Stimulated activated CD4-positive, alpha-beta T cell treated with anti-CD3 and anti-CD28 coated beads, TNF-alpha, amount 100 ng/mL, for 1 hour (primary cell): Measurements from ENCODE around the gene NPIPB9.
A peak's percentile ranks its signal among the peaks of the same experiment; 100 is the strongest.
"Not testable (repeated sequence)": the region's sequence is repeated elsewhere in the genome, so short reads cannot be mapped to it uniquely, and the experiment has no call there.

Experiments
- DNase-seq, 3 donors: peaks; one replicate each; pipeline ENCODE4 v3.0.0-alpha.2; 2020; ENCODE audit warnings: low read depth in 3 of 3, low spot score in 1 of 3

The NPIPB9 gene

DNA sequence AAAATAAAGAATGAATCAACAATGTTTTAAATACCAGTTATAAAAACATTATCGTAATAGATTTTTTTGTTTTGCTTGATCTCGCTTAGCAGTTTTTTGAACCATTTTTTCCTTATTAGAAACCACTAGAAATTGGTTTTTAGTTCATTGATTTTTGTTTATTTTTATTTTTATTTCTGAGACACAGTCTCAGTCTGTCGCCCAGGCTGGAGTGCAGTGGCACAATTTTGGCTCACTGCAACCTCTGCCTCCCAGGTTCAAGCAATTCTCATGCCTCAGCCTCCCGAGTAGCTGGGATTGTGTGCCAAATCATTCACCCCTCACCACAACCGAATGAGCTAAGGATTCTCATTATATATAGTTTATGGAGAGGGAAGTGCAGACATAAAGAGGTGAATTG is at the start of gene NPIPB9:
Gene NPIPB9 (plus strand): TSS at position 301 of the 400 bp plus-strand sequence.
- DNase-seq, result not testable (repeated sequence)

DNA sequence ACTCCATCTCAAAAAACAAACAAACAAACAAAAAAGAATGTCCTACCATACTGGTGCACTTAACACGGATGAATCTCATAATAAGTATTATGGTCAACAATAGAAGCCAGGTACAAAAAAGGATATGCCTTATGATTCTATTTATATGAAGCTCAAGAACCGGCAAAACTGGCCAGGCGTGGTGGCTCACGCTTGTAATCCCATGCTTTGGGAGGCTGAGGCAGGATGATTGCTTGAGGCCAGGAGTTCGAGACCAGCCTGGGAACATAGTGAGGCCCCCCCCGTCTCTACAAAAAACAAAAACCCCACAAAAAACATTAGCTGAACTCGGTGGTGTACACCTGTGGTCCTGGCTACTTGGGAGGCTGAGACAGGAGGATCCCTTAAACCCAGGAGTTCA is 47.3 kb upstream of the NPIPB9 start:
- not testable (repeated sequence) for DNase-seq

DNA sequence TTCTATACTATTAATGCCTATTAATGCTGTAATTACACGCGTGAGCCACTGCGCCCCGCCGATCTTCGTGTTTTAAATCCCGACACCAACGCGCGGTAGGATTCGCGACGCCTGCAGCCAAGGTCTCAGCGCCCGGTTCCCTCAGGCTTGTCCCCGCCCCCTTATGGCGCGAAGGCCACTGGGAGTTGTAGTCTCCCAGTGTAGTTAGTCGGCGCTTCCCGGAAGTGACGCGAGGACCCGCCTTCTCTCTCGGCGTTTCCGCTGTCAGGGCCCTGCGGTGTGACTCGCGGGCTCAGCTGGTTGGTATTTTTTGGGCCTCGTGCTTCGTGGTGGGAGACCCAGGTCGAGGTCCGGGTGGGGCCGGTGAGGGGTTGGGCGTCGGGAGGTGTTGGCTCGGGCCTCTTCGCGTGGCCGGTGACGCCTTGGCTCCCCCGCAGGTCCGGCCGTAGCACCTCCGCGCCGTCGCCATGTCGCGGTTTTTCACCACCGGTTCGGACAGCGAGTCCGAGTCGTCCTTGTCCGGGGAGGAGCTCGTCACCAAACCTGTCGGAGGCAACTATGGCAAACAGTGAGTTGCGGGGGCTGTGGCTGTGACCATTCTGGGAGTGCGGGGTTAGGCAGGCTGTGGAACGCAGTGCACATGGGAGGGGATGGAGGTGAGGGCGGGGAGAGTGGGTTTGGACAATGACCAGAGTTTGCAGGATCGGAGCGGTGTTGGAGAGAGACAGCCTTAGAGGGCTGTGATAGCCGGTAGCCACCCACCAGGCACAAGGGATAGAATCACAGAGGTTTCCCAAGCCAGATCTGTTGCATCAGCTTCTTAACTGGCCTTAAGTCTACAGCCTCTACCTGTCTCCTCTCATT is 40.1 kb upstream of the NPIPB9 start, which contains the start of gene EIF3C:
Gene EIF3C (plus strand): TSS at position 245 of the 864 bp plus-strand sequence. CDS start 223 bp downstream, at position 468.
- DNase-seq, result not testable (repeated sequence)

DNA sequence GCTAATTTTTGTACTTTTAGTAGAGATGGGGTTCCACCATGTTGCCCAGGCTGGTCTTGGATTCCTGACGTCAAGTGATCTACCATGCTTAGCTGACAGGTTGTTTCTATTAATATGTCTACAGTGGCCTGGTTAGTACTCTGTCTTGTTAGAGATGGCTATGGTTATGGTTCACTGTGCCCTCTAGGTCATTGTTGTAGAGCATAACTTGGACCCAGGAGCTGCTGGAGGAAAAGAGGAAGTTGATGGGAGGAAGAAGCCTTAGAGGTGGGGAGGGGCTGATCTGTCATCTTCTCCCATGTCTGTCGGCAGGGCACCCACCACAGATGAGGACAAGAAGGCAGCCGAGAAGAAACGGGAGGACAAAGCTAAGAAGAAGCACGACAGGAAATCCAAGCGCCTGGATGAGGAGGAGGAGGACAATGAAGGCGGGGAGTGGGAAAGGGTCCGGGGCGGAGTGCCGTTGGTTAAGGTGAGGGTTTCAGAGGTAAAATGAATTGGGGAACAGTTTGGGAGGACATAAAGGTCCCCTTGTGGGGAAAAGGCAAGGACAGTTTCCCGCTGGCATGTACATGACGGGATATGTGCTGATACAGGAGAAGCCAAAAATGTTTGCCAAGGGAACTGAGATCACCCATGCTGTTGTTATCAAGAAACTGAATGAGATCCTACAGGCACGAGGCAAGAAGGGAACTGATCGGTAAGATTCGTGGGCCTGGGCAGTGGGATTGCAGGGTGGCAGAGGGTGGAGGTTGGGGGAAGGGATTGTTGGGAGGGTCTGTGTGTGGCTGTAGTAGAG is 28.5 kb upstream of the NPIPB9 start:
- not testable (repeated sequence) for DNase-seq

DNA sequence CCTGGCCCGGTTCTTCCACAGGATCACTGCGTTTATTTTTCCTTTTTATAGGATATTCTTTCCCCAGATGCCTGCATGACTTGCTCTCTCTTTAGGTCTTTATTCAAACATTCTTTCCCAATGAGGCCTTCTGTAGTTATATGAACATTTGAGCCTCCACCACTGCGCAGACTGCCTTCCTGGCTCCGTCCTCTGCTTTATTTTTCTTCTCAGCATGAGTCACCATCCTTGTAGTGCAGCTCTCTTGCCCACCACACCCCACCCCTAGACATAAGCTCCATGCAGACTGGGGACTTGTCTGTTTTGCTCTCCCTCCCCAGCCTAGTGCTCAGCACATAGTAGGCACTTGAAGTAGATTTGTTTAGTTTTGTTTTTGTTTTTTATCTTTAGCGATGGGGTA is 20.3 kb upstream of the NPIPB9 start:
- DNase-seq, result not testable (repeated sequence)

DNA sequence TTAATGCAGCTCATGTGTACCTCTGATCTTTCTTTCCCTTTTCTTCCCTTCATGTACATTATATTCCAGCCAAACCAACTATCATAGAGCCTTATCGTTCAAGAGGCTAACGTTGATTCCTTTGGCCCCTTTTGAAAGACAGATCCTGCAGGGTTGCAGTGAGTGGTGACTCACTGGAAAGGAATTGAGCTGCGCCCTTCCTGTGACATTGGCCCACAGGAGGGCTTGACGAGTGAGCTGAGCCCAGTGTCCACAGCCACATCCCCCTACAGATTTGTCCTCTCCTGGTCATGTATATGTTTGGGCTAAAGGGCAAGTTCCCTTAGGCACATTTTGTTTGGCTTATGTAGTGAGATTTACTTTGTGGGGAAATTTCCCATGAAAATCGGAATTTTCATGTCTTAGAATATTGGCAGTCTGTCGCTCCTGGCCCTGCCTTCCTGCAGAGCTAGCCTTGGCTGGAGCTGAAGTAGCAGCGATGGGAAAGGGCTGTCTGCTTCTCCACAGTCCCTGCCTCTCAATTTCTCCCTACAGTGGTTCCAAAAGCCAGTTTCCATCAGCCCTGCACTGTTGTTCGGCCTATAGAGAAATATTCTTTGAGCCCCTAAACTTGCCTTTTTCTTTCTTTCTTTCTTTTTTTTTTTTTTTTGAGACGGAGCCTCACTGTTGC is 19.0 kb upstream of the NPIPB9 start:
- DNase-seq, result not testable (repeated sequence)

DNA sequence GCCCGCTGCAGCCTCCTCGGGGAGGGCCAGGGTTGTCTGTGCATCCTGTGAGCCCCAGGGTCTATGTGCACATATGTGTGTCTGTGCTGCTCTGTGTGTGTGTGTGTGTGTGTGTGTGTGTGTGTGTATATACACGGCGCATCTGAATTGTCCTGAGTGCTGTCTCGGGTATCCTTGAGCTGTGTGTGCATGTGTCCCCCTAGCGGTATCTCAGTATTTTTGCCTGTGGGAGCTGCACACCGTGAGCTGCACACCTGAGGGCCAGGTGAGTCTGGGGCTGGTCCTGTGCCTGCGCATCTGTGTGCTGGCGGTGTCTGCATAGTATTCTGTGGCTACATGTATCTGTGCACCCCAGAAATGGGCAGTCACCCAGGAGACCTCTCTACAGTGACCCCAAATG is 11.8 kb upstream of the NPIPB9 start:
- not testable (repeated sequence) for DNase-seq

DNA sequence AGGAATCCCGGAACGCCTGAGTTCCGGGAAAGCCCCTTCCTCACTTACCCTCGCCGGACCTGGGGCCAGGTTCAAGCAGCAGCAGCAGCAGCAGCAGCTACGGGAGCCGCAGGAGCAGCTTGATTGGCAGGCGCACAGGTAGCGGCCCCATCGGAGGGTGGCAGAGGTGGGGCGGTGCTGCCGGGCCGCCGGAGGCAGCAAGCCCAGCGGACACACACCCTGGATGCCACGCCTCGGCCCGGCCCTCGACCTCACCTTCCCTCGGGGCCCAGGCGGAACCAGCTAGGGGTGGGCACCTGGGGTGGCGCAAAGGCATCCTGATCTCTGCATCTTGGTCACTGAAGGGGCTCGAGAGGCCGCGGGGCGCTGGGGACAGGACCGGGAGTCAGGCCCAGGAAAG is 11.0 kb upstream of the NPIPB9 start:
- DNase-seq, result not testable (repeated sequence)

DNA sequence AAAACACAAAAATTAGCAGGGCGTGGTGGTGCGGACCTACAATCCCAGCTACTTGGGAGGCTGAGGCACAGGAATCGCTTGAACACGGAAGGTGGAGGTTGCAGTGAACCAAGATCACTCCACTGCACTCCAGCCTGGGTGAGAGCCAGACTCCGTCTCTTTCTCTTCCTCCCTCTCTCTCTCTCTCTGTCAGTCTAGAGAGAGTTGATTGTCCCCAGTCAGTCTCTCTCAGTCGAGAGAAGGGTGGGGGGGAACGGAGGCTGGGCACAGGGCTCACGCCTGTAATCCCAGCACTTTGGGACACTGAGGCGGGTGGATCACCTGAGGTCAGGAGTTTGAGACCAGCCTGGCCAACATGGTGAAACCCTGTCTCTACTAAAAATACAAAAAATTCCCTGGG is 10.3 kb upstream of the NPIPB9 start:
- not testable (repeated sequence) for DNase-seq

DNA sequence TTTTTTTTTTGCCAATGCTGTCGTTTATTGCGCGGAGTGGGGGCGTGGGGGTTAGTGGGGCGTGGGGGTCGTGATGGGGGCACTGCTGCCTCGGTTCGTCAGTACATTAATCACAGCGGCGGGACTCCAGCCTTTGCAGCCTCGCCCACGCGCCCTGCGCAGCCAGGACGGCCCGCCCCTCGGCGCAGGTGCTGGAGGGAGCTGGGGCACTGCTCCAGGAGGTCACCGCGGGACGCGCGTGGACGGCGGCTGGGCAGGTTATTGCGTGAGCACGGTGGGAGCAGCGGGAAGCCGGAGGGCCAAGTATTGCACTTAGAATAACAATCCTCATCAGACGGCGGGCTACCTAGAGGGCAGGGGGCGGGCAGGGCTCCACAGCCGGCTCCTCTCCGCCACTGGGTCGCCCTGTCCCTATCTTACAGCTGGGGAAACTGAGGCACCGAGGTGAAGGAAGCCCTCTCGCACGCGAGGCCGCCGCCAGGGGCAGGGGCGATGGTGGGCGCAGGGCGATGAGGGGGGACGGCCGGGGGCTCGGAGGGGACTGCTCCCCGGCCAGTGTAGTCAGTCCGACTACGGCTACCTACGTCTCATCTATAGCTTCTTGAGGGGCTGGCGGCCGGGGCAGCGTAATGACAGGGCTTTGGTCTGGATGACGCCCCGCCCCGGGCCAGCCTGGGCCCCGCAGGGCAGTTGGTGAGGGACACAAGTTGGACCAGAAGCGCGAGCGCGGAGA is 4.8 kb upstream of the NPIPB9 start:
- DNase-seq, result not testable (repeated sequence)

DNA sequence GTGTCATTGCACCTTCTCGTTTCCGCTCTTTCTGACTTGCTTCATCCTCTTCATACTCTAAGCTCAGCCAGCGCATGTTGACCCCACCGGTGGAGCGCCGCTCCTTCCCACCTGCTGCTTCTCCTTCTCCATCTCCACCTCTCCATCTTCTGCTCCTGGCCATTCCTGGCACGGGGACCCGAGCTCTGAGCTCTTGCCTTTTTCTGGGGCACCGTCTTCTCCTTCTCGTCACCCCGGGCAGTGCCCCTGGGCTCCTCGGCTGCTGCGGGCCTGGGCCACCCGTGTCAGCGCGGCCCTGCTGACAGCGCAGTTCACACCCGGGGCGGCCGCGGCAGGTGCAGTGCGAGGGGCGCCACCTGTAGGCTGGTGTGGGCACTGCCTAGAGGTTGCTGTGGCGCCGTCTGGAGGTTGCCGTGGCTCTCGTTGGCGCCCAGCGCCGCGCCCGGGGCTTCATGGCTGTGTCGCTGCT is 1.6 kb upstream of the NPIPB9 start:
- peak in 2 of 3 donors; percentile 2 to 22 for DNase-seq

DNA sequence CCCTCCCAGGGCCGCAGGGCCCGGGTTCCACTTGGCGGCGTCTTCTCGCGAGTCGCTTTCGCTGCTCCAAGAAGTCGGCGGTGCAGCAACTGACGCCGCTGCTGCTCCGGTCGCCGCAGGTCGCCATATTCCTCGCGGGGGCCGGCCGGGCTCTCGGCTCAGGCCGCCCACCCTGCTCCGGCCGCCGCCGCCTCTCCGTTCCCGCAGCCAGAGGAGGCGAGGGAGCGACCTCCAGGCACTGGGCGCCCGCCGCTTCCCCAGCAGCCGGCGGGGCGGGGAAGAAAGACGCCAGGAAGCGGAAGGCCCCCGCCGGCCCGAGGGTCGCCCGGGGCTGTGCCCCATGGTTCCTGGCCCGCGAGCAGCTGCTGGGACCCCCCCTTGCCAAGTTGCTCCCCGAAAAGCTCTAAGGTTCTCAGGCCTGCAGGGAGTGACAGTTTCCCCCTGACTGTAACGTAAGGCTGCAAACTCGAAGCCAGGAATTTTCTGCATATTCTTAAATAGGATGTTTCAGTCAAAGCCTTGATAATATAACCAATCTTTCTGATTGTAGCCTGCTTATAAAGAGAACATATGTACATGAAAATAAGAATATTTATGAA is 1.0 kb upstream of the NPIPB9 start:
- DNase-seq, result not testable (repeated sequence)

DNA sequence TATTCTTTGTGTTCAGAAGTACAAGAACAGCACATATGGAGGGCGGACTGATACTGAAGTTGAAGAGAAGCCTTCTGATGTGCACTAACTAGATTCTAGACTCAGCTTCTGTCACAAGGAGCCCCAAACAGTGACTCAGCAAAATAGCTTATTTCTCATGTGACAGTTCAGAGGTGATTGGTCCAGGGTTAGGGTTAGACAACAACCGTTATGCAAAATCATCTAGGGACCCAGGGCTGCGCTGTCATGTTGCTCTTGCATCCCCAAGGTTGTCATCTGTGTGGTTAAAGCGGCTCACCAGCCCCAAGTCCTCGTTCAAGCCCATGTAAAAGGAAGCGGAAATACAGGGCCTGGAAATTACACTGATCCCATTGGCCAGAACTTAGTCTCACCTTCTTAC is 30.1 kb downstream of the NPIPB9 start:
- DNase-seq, result not testable (repeated sequence)

DNA sequence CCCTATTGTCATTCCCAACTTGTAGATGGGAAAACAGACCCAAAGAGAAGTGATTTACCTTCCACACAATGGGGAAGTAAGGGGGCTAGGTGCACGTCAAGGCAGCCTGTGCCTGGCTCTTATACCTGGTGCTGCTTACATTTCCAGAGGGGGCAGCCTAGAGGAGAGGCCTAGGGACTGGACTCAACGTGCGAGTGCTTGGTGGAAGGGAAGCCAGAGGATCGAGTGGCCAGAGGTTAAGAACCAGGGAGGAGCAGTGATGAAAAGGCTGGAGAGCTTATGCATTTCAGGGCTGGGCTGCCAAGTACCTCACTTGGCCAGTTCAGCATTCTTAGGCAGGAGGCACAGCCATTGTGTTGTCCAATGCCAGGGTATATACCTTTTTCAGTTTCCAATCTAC is 30.8 kb downstream of the NPIPB9 start:
- not testable (repeated sequence) for DNase-seq

DNA sequence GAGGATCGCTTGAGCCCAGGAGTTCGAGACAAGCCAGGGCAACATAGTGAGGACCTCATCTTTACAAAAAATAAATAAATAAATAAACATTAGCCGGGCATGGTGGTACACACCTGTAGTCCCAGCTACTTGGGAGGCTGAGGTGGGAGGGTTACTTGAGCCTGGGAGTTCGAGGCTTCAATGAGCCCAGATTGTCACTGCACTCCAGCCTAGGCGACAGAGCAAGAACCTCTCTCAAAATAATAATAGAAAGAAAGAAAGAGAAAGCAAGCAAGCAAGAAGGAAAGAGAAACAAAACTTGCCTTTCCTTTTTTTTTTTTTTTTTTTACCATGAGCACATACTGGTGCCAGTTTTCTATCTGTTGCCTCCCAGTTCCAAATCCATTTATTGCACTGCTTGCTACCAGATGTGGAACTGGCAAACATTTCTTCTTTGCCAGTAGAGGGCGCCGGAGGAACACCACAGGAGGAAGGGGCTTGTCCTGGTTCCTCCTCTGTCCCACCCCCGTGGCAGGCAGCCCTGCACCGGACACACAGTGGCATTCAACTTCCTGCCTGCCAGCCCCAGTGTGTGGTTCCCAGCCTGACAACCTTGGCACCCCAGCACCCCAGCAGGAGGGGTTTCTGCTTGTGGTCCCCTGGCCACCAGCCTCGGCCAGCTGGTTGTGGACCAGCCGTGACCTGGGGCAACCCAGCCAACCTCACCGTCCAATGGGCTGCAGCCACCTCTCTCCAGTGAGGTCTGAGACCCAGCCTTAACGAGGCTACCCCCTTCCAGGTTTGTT is 50.8 kb downstream of the NPIPB9 start:
- DNase-seq, result peak in 2 of 3 donors; percentile 40 to 51

DNA sequence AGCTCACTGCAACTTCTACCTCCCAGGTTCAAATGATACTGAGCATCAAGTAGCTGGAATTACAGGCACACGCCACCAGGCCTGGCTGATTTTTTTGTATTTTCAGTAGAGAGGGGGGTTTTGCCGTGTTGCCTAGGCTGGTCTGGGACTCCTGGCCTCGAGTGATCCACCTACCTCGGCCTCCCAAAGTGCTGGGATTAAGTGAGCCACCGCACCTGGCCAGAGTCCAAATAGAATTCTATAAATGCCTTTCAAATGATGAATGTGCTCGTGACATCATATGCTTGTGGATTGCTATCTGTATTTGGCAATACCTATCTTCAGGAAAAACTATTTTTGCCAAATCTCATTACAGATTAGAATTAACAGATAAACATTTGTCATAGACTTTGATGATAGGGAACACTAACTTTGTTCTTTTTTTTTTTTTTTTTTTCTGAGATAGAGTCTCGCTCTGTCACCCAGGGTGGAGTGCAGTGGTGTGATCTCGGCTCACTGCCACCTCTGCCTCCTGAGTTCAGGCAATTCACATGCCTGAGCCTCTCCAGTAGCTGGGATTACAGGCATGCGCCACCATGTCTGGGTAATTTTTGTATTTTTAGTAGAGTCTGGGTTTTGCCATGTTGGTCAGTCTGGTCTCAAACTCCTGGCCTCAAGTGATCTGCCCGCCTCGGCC is 56.0 kb downstream of the NPIPB9 start:
- not testable (repeated sequence) for DNase-seq

DNA sequence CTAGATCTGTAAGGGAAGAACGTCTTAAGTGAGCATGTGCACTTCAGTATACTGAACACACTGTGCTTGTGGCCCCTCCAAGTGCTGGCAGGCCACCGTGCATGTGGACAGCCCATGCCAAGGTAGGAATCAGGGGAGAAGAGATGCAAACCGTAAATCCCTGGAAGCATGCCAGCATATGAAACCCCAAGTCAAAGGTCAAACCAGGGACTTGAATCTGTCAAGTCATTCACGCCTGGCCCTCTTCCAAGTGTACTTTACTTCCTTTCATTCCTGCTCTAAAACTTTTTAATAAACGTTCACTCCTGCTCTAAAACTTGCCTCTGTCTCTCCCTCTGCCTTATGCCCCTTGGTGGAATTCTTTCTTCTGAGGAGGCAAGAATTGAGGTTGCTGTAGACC is 68.4 kb downstream of the NPIPB9 start:
- no peak for DNase-seq

DNA sequence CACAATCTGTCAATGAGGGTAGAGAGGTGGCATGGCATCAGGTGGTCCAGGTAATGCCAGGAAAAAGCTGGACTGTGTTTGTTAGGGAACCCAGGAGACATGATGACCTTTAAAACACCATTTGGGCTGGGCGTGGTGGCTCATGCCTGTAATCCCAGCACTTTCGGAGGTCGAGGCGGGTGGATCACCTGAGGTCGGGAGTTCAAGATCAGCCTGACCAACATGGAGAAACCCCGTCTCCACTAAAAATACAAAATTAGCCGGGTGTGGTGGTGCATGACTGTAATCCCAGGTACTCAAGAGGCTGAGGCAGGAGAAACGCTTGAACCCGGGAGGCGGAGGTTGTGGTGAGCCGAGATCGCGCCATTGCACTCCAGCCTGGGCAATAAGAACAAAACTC is 69.0 kb downstream of the NPIPB9 start:
- DNase-seq, result not testable (repeated sequence)
